CD4-positive, alpha-beta T cell treated with Interleukin-21 for 1 hour (primary cell): ENCODE measurements around the gene SERPINE2.
"Not testable (repeated sequence)": the region's sequence is repeated elsewhere in the genome, so short reads cannot be mapped to it uniquely, and the experiment has no call there.

ENCODE experiments used
- DNase-seq: peaks from one replicate; pipeline ENCODE4 v3.0.0-alpha.2; 2020

The SERPINE2 gene

GRCh38 chr2:223971731-223972130 is 67.4 kb downstream of the SERPINE2 start:
- no peak for DNase-seq

DNA sequence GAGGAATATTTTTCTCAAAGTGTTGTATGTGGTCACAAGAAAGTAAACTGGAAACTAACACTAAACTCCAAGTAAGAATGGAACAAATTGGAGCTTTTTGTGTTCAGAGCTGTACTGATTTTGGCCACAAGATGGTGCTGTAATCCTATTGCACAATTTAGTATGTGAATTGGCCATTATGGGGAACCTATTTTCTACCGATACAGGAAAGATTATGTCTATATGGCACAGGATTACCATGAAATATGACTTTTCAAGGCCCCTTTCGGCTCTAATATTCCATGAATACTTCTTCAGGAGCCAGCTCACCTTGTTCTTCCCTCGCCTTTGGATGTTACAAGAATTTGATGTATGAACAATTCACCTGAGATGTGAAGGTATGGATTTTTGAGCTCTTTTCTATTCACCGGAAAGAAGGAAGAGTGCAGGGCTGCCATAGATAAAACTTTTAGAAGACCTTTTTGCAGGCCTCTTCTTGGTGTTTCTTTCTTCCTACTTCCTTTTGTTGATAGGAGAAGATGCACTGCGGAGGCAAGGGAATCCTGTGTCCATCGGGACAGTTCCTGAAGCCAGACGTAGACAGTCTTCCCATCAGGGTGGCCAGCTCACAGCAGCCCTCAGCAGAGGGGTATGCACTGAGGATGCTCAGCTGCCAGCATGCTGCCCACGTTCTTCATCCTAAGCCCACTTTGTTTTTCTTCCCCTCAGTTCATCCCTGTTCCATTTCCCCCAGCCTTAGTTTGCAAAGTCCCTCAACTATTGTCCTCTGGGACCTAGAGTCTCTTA is 68.5 kb downstream of the SERPINE2 start:
- DNase-seq: peak; percentile 69

- DNase-seq: no peak
Observed at GRCh38 chr2:223969856-223970255, 69.2 kb downstream of the SERPINE2 start.

GRCh38 chr2:223969315-223969714 is 69.8 kb downstream of the SERPINE2 start:
- no peak for DNase-seq

GRCh38 chr2:223967981-223968380 is 71.1 kb downstream of the SERPINE2 start:
- DNase-seq: no peak

GRCh38 chr2:223959688-223960087 is 79.4 kb downstream of the SERPINE2 start:
- DNase-seq: no peak

DNA sequence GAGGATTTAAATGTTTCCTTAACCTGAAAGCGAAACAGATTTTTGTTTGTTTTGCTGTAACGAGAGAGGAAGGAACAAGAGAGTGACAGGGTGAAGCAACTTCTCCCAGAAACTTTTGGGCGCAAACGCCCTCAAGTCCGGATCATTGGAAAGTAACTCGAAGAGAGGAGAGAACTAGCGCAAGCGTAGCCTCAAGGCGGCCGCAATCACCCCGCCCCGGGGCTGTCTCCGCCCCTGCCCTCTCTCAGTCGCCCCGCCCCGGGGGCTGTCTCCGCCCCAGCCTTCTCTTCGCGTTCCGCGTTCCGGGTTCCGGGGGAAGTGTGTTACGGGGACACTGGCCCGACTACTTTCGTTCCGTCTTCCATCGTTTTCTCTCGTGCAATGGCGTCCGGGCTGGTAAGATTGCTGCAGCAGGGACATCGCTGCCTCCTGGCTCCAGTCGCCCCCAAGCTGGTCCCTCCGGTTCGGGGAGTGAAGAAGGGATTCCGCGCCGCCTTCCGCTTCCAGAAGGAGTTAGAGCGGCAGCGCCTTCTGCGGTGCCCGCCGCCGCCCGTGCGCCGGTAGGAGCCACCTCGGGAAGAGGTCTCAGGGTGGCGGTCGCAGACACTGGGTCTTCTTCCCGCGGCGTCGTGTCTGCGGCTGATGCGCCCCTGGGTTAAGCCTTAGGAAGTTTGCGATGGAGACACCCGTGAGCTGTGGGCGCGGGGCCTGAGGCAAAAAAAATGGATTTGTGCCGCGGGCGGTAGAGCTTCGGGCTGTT is 81.8 kb downstream of the SERPINE2 start, which contains the start of gene MRPL44:
Gene MRPL44 (plus strand): TSS at position 372 of the 760 bp plus-strand sequence. CDS start 10 bp downstream, at position 382.
- DNase-seq: peak; percentile 95

GRCh38 chr2:223956300-223956699 is 82.8 kb downstream of the SERPINE2 start:
- DNase-seq: no peak

GRCh38 chr2:223954401-223954800 is 84.7 kb downstream of the SERPINE2 start:
- no peak for DNase-seq

DNA sequence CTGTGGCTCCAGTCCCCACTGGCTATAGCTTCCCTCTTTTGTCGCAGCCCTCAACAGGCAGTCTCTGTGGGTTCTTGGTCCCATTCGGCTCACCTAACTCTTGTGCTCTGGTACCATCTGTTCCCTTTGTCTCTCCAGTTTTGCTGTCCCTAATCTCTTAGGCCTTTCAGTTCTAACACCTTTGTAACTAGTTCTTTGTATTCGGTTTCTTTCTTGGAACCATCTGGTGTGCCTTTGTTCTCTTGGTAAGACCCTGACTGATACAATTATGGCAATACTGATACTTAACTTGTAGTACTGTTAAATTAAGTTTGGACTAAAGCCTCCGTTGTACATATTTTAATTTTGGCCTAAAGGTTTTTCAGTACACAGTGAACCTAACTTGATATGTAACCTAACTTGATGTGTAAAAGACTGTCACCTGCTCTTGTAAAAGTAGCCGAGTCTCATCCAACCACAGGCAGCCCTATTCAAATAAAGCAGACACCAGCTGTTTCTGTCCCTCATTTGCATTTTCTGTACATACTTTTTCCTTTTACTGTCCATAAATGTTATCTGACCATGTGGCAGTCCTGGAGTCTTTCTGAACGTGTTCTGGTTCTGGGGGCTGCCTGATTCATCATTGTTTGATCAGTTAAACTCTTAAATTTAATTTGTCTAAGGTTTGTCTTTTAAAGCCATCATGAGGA is 86.7 kb downstream of the SERPINE2 start:
- no peak for DNase-seq

DNA sequence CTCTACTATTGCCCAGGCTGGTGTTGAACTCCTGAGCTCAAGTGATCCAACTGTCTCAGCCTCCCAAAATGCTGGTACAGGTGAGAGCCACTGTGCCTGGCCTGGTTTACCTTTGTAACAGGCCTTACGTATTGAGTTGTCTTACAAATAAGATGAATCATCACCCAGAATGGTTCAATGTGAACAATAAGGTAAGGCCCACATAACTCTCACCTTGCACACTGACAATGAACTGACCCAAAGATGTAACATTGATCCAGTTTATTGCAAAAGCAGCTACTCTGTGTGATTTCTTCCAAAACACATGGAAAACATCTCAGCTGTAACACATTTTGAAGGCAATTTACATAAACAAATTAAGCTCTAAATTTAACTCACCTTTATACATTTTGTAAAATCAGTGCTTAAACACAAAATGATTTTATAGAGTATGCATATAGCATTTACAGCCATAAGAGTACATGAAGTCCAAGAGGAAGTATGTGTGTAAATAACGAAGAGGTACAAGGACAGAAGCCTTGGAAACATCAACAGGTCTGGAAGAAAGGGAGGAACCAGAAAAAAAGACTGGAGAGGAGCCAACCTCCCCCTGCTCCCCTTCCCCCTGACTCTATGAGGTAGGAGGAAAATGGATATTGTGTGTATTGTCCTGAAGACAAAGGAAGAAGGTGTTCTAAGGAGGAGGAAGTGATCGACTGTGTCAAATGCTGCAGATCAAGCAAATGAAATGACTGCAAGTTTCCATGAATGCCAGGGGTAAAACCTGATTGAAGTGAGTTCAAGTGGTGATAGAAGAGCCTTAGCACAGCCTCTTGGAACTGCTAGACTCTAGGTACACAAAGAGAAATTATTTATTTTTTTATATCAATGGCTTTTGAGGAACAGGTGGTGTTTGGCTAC is 88.4 kb downstream of the SERPINE2 start:
- no peak for DNase-seq

DNA sequence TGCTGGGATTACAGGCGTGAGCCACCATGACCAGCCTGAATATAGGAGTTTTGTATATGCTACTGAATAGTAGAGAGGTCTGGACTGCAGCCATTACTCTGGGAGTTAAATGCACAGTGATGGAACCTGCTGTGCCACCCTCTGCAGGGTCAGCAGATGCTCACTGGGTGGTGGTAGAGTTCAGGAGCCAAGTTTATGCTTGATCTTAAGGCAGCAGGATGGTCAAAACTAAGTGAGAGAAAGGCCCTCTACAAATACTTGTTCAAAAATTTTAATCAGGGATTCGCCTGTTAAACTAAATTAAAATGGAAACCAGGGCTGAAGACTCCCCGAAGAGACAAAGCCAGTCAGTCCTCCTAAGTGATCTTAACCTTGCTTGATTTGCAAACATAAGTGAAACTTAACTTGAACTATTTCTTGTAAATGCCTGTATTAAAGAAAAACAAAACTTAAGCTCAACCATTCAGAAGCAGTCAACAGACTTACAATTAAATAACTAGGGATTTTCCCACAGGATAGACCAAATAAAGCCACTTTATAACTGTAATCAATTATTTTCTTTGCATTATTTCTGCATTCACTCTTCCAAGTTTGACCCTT is 89.7 kb downstream of the SERPINE2 start:
- DNase-seq: no peak

- no peak for DNase-seq
Observed at GRCh38 chr2:223947711-223948205, 91.3 kb downstream of the SERPINE2 start.

GRCh38 chr2:223945755-223946154 is 93.3 kb downstream of the SERPINE2 start:
- no peak for DNase-seq

GRCh38 chr2:223944703-223945531 is 94.2 kb downstream of the SERPINE2 start, which contains the start of gene WDFY1:
Gene WDFY1, minus strand, starts transcription at chr2:223945335. Its CDS starts 51 bp downstream, at chr2:223945284.
- DNase-seq: peak; percentile 79

GRCh38 chr2:223944166-223944702 is 94.9 kb downstream of the SERPINE2 start:
- no peak for DNase-seq

DNA sequence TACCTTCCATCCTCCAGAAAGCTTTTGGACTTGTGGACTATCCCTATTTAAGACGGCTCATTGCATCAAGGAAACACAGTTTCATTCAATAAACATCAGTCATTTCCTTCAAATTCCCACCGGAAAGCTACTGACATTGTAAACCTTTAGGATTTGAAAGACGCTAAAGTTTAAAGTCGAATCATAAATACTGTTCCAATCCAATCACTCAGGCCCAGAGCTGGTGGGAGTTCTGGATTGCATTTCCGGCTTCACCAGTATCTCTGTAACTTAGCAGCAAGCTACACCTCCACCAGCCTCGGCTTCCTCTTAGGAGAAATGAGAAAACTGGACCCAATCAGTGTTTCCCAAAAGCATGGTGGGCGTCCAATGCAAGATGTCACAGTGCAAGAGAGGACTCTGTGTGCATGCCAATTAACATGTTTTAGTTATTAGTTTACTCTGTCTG is 95.5 kb downstream of the SERPINE2 start:
- DNase-seq: no peak

DNA sequence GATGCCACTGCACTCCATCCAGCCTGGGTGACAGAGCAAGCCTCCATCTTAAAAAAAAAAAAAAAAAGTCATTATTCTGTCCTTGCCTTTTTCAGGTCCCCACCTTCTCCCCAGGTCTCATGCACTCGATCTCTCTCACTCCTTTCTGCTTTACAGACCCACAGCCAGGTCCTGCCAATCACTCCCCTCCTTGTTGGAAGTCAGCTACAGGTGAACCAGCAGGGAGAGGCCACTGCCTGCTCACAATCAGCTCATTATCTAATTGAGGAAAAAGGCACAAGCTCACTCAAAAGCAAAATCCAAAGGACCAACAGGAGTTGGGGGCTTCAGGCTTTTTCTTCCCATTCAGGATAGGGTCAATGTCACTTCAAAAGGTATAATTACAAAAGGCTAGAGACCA is 96.0 kb downstream of the SERPINE2 start:
- no peak for DNase-seq

- peak; percentile 53 for DNase-seq
Observed at GRCh38 chr2:223941579-223942277, 97.4 kb downstream of the SERPINE2 start.

- not testable (repeated sequence) for DNase-seq
Observed at GRCh38 chr2:223939438-223939837, 99.6 kb downstream of the SERPINE2 start.
